ENCODE results near the gene THSD7A. TPM values are rescaled to one million over a fixed set of nuclear protein-coding genes. Genes with fewer than 3 reads are reported as not detected.
A peak's percentile ranks its signal among the peaks of the same experiment; 100 is the strongest.

Gene THSD7A
- total and polyA plus RNA-seq, 2 of the 8 experiments (the other 6 are each of a cell fraction or from before 2014, with no cell fraction given) = 0.44 to 1.2 TPM

DNA sequence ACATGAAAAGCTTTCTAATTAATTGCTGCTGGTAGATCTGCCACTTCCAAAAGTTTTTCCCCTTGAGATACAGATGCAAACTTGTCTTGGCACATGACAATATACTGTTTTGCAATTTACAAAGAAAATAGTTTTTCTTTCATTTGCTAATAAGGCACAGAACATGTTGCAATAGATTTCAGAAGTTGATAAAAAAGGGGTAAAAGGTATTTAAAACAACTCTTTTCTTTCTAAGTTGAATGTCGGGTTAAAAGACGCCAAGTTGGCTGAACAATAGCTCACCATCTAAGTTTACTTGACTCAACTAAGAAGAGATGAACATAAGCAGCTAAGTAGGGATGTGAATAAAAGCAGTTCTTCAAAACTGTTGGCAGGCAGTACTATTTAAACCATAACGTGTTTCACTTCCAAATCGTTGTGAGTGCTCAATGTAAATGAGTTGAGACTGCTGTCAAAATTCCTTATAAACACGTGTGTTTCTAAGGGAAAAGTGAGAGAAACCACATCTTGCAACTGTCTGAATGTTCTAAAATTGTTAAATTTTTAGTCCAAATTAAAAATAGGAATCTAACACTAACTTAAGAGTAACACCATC, 14.5 kb upstream of the THSD7A start:
- TF ChIP-seq CEBPB (IDR thresholded peaks at IDR 0.05; ENCODE audit: low read depth, low read length) (peak; percentile 50; the same call in 1 of the 2 replicates), CREB1 (IDR thresholded peaks at IDR 0.05) (no peak)
- H3K4me3 ChIP-seq (ENCODE audit: extremely low read depth in 1 of 4, insufficient read depth in 2 of 4, low read depth in 3 of 4, low read length in 4 of 4) = peak overlapping the region in 1 of 4 experiments; percentile 21; a peak in 1 of 8 replicates
- H4K5ac ChIP-seq (ENCODE audit: insufficient read length, low read depth, low read length) = peak overlapping the region; percentile 99
- H3K79me2 ChIP-seq (ENCODE audit: control insufficient read depth in 1 of 2, insufficient read depth in 2 of 2, low read length in 2 of 2) = no peaks in the 10 kb centered on the region
- H3K23ac ChIP-seq (ENCODE audit: insufficient read length) = no peak overlapping the region
- H3K23me2 ChIP-seq (ENCODE audit: low read depth, low read length) = no peaks in the 10 kb centered on the region
- FAIRE-seq = peak; percentile 13
- no peaks in the 10 kb centered on the region for H3K79me1 ChIP-seq (ENCODE audit: low read depth, low read length)
- no peak overlapping the region for H3K14ac ChIP-seq (ENCODE audit: insufficient read length)
- no peak overlapping the region for H2BK12ac ChIP-seq (ENCODE audit: low read depth, low read length)
- no peak overlapping the region for H2AFZ ChIP-seq (ENCODE audit: low read length)
- no peak overlapping the region for H2AK5ac ChIP-seq (ENCODE audit: low read depth, low read length)
- H4K20me1 ChIP-seq (replicated peaks in 1 of 2; ENCODE audit: control insufficient read depth in 1 of 2, insufficient read depth in 2 of 2, low read length in 2 of 2) = no peaks in the 10 kb centered on the region
- no peak overlapping the region for H4K91ac ChIP-seq (replicated peaks; ENCODE audit: insufficient read length, low read length)
- 3% methylated on average over 5 of the region's 5 CpGs; no CpG with 5 or more reads in 1 of the 2 experiments for WGBS, 2 experiments (ENCODE audit: extremely low coverage in 1 of 2, insufficient coverage in 1 of 2, insufficient read length in 1 of 2, insufficient replicate concordance in 2 of 2, low coverage in 1 of 2, low lambda C conversion rate in 2 of 2, missing lambda C conversion rate in 1 of 2)
- H3K27ac ChIP-seq (ENCODE audit: low read depth, low read length) = no peak overlapping the region
- no peak for DNase-seq (ENCODE audit: low read depth in 1 of 2, low spot score in 2 of 2)
- no peak overlapping the region for H2BK20ac ChIP-seq (ENCODE audit: low read length)
- no peak overlapping the region for H2BK5ac ChIP-seq (ENCODE audit: low read depth, low read length)
- H4K8ac ChIP-seq (ENCODE audit: extremely low read depth, insufficient read depth, low read length) = no peak overlapping the region
- no peak overlapping the region for H3K4ac ChIP-seq (replicated peaks; ENCODE audit: insufficient read length, low read depth, low read length)
- no peak overlapping the region for H2BK120ac ChIP-seq (replicated peaks; ENCODE audit: low read depth, low read length)
- no peaks in the 10 kb centered on the region for H3K9me3 ChIP-seq (ENCODE audit: insufficient read depth in 2 of 2, low read depth in 1 of 2, low read length in 1 of 2)
- no peak overlapping the region; the same call in 1 of the 2 replicates for H3K18ac ChIP-seq (ENCODE audit: extremely low read depth, low read length)
- ChIA-PET POLR2A (ENCODE audit: partially characterized antibody) (no interaction called here), CTCF (ENCODE audit: partially characterized antibody) (interaction anchor here (0.7 to 1.2 kb wide), 3 partner anchors 10 to 647 kb away, joined by 3 to 4 read pairs (median 3); no protein-coding TSS in a partner anchor)
- no peaks in the 10 kb centered on the region for H3K27me3 ChIP-seq (replicated peaks in 1 of 4; ENCODE audit: control insufficient read depth in 3 of 4, extremely low read depth in 1 of 4, insufficient read depth in 3 of 4, low read length in 3 of 4)
- peak overlapping the region; percentile 25 to 55; a peak in 3 of 4 replicates for H3K4me2 ChIP-seq (ENCODE audit: insufficient read depth in 1 of 2, low read depth in 2 of 2, low read length in 2 of 2)
- H2BK15ac ChIP-seq (ENCODE audit: low read length) = no peak overlapping the region
- H3K9ac ChIP-seq (replicated peaks in 1 of 4; ENCODE audit: extremely low read depth in 1 of 4, low read depth in 3 of 4, low read length in 3 of 4) = no peak overlapping the region
- H3K56ac ChIP-seq (replicated peaks; ENCODE audit: insufficient read length, low read depth, low read length) = no peak overlapping the region
- H3K4me1 ChIP-seq (replicated peaks in 1 of 4; ENCODE audit: control insufficient read depth in 3 of 4, insufficient read depth in 4 of 4, low read length in 3 of 4) = peaks cover 0 to 19% (median 2%) of the 10 kb centered on the region in 4 experiments; a peak in 2 of 7 replicates
- H3K36me3 ChIP-seq (ENCODE audit: control insufficient read depth in 2 of 4, insufficient read depth in 4 of 4, low read length in 3 of 4) = no peaks in the 10 kb centered on the region; a peak in 1 of 8 replicates

Data from H1 (cell line).